Activated T-helper 2 cell treated with anti-CD3 and anti-CD28 coated beads, Interferon-gamma antibody, Interleukin-2, Interleukin-4, amounts not matched to agents 10 μg/mL and 5 μg/mL and 100 μg/mL, durations not matched to agents 14 hours and 24 hours and 36 hours (primary cell): ENCODE measurements around the gene USP32. TPM values are rescaled to one million over a fixed set of nuclear protein-coding genes. Genes with fewer than 3 reads are reported as not detected.
A peak's percentile ranks its signal among the peaks of the same experiment; 100 is the strongest.
"Not testable (repeated sequence)": the region's sequence is repeated elsewhere in the genome, so short reads cannot be mapped to it uniquely, and the experiment has no call there.

Experiments
- DNase-seq: peaks from one replicate; pipeline ENCODE4 v3.0.0; 2021; ENCODE audit warnings: low spot score
- H3K27ac Mint-ChIP-seq: one replicate; pipeline ENCODE4 v1.8.0; 2021; ENCODE audit warnings: mixed read lengths
- H3K27me3 Mint-ChIP-seq: one replicate; pipeline ENCODE4 v1.8.0; 2021; ENCODE audit warnings: low read depth, mixed read lengths
- H3K36me3 Mint-ChIP-seq: one replicate; pipeline ENCODE4 v1.8.0; 2021; ENCODE audit warnings: low read depth, mixed read lengths
- H3K4me1 Mint-ChIP-seq: one replicate; pipeline ENCODE4 v1.8.0; 2021; ENCODE audit warnings: low read depth, mixed read lengths
- H3K4me3 Mint-ChIP-seq: one replicate; pipeline ENCODE4 v1.8.0; 2021; ENCODE audit warnings: low read depth, mild to moderate bottlenecking, moderate library complexity, mixed read lengths
- H3K9me3 Mint-ChIP-seq: one replicate; pipeline ENCODE4 v1.8.0; 2021; ENCODE audit warnings: mixed read lengths
- intact Hi-C: fragments of 100-400 bp; cut with micrococcal nuclease; formaldehyde crosslinking; loops from one replicate; pipeline ENCODE4 v1.15.1; 2023
- total RNA-seq: library from RNA; stranded (reverse); gene quantifications from 2 replicates; pipeline ENCODE4 v1.2.3, GENCODE V29; 2022

Gene USP32
- total RNA-seq, 1 donor from 2014 or later = 31.9 TPM

GRCh38 chr17:60381958-60382357 lies 10.0 kb downstream of the USP32 start:
- H3K4me1 Mint-ChIP-seq = peaks cover 29% of the 10 kb centered on the region
- no peak for DNase-seq
- H3K27ac Mint-ChIP-seq = no peak overlapping the region
- H3K4me3 Mint-ChIP-seq = no peak overlapping the region
- H3K9me3 Mint-ChIP-seq = no peaks in the 10 kb centered on the region
- H3K27me3 Mint-ChIP-seq = no peaks in the 10 kb centered on the region
- peaks cover 22% of the 10 kb centered on the region for H3K36me3 Mint-ChIP-seq
- intact Hi-C loops = no loop called here

- H3K9me3 Mint-ChIP-seq, intact Hi-C loops, H3K27ac Mint-ChIP-seq, DNase-seq, H3K27me3 Mint-ChIP-seq, H3K4me3 Mint-ChIP-seq: not testable (repeated sequence)
- Mint-ChIP-seq H3K36me3 (peaks cover 20% of the 10 kb centered on the region), H3K4me1 (peaks cover 16% of the 10 kb centered on the region)
Measured at GRCh38 chr17:60379461-60379860, 12.5 kb downstream of the USP32 start.

DNA sequence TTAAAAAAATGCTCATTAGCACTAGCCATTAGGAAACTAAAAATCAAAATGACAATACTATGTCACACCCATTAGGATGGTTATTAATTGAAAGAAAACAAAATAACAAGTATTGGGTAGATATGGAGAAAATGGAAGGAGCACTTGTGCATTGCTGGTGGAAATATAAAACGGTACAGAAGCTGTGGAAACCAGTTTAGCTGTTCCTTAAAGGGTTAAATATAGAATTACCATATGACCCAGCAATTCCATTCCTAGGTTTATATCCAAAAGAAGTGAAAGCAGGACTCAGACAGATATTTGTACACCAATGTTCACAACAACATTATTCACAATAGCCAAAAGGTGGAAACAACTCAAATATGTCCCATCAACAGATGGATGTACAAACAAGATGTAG lies 13.7 kb downstream of the USP32 start:
- peaks cover 20% of the 10 kb centered on the region for H3K36me3 Mint-ChIP-seq
- H3K4me3 Mint-ChIP-seq, intact Hi-C loops, H3K27ac Mint-ChIP-seq, DNase-seq, H3K9me3 Mint-ChIP-seq, H3K27me3 Mint-ChIP-seq, H3K4me1 Mint-ChIP-seq: not testable (repeated sequence)

DNA sequence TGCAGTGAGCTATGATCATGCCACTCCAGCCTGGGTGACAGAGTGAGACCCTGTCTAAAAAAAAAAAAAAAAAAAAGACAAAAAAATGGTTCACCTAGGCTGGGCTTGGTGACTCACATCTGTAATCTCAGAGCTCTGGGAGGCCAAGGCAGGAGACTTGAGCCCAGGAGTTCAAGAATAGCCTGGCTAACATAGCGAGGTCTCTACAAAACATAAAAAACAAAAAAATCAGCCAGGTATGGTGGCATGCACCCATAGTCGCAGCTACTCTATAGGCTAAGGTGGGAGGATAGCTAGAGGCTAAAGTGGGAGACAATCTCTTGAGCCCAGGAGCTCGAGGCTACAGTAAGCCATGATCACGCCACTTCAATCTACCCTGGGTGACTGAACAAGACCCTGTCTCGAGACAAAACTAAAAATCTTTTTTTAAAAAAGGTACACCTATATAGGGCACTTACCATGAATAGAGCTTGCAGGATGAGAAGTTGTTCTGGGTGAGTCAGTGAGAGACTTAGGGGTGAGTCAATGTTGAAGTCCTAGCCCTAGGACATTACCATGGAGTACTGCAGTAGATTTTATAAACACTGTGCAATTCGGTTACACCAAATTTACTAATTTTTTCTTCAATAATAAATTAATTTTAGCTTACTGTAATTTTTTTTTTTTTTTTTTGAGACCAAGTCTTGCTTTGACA lies 19.0 kb downstream of the USP32 start:
- DNase-seq = no peak
- no peaks in the 10 kb centered on the region for H3K27me3 Mint-ChIP-seq
- H3K36me3 Mint-ChIP-seq = peaks cover 6% of the 10 kb centered on the region
- intact Hi-C loops = no loop called here
- H3K9me3 Mint-ChIP-seq = no peaks in the 10 kb centered on the region
- H3K4me1 Mint-ChIP-seq = peaks cover 22% of the 10 kb centered on the region
- no peak overlapping the region for H3K4me3 Mint-ChIP-seq
- no peak overlapping the region for H3K27ac Mint-ChIP-seq

DNA sequence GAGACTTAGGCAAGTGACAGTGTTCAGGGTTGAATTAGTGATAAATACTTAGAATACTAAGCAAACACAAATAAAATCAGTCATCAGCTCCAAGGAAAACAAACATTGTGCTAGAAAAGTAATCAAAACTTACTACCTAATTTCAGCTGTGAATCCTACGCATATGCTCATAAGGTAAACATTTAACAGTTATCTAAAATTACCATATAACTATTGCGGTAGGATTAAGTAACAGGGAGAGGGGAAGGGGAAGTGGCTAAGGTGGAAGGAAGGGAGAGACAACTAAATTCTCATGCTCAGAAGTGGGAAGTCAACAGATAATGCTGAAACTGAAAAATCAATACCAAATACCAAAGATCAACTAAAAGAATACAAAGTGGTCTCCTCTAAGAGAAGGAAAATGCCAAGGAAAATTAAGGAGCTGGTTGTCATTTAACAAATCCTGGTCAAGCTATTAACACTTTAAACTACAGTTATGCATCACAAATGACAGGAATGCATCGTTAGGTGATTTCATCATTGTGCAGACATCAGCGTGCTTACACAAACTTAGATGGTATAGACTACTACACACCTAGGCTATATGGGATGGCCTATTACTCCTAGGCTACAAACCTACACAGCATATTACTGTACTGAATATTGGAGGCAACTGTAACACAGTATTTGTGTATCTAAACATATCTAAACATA lies 20.0 kb downstream of the USP32 start:
- Mint-ChIP-seq H3K4me3 (no peak overlapping the region), H3K9me3 (no peaks in the 10 kb centered on the region), H3K4me1 (peaks cover 22% of the 10 kb centered on the region), H3K27me3 (no peaks in the 10 kb centered on the region), H3K36me3 (peaks cover 6% of the 10 kb centered on the region), H3K27ac (no peak overlapping the region)
- no peak for DNase-seq
- intact Hi-C loops = no loop called here

DNA sequence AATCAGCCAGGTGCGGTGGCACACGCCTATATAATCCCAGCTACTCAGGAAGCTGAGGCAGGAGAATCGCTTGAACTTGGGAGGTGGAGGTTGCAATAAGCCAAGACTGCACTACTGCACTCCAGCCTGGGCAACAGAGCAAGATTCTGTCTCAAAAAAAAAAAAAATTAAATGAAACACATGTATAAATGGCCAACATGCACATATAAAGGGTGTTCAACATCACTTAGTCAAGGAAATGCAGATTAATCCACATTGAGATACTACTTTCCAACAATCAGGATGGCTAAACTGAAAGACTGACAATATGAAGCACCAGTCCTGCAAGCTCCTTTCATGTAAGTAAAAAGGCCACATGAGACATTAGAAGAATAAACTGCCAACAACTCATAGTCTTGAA lies 20.5 kb downstream of the USP32 start:
- Mint-ChIP-seq H3K27ac (no peak overlapping the region), H3K27me3 (no peaks in the 10 kb centered on the region), H3K4me3 (no peak overlapping the region), H3K9me3 (no peaks in the 10 kb centered on the region), H3K36me3 (peaks cover 3% of the 10 kb centered on the region), H3K4me1 (peaks cover 22% of the 10 kb centered on the region)
- DNase-seq = no peak
- intact Hi-C loops = no loop called here

DNA sequence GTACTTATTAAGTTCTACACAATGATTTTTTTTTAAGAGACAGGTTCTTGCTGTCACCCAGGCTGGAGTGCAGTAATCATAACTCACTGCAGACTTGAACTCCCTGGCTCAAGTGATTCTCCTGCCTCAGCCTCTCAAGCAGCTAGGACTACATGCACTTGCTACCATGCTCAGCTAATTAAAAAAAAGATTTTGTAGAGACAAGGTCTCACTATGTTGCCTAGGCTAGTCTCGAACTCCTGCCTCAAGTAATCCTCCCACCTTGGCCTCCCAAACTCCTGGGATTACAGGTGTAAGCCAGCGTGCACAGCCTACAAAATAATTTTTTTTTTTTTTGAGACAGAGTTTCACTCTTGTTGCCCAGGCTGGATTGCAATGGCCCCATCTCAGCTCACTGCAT lies 22.2 kb downstream of the USP32 start:
- Mint-ChIP-seq H3K27ac (no peak overlapping the region), H3K27me3 (no peaks in the 10 kb centered on the region), H3K36me3 (peaks cover 3% of the 10 kb centered on the region), H3K4me1 (peaks cover 20% of the 10 kb centered on the region), H3K4me3 (no peak overlapping the region), H3K9me3 (no peaks in the 10 kb centered on the region)
- intact Hi-C loops = no loop called here
- no peak for DNase-seq

- no peak for DNase-seq
- H3K9me3 Mint-ChIP-seq = no peaks in the 10 kb centered on the region
- H3K4me3 Mint-ChIP-seq = no peak overlapping the region
- H3K4me1 Mint-ChIP-seq = peaks cover 4% of the 10 kb centered on the region
- H3K27ac Mint-ChIP-seq = no peak overlapping the region
- H3K36me3 Mint-ChIP-seq = no peaks in the 10 kb centered on the region
- no peaks in the 10 kb centered on the region for H3K27me3 Mint-ChIP-seq
- intact Hi-C loops = no loop called here
Measured at GRCh38 chr17:60363700-60364405, 28.1 kb downstream of the USP32 start.

GRCh38 chr17:60362329-60362728 lies 29.6 kb downstream of the USP32 start:
- intact Hi-C loops = no loop called here
- H3K9me3 Mint-ChIP-seq = no peaks in the 10 kb centered on the region
- H3K27me3 Mint-ChIP-seq = no peaks in the 10 kb centered on the region
- no peak overlapping the region for H3K27ac Mint-ChIP-seq
- no peaks in the 10 kb centered on the region for H3K36me3 Mint-ChIP-seq
- DNase-seq = no peak
- H3K4me3 Mint-ChIP-seq = no peak overlapping the region
- H3K4me1 Mint-ChIP-seq = peaks cover 11% of the 10 kb centered on the region

DNA sequence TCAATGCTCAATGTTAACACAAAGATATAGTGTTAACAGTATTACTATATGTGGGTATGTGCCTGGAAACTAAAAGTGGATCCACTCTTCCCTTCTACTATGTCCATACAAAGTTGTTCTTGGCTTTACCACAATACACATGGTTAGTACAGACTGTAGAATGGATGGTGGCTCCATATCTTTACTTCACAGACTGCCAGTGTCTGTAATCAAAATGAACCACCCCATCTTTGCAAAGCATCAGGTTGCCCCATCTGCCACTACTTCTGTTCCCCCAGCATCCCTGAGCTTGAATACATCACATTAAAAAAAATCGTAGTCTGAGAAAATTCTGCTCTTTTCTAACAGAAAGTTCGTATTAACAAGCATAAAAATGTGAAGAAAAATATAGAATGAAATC lies 30.0 kb downstream of the USP32 start:
- intact Hi-C loops = no loop called here
- peaks cover under 1% of the 10 kb centered on the region for H3K9me3 Mint-ChIP-seq

GRCh38 chr17:60359415-60359814 lies 32.5 kb downstream of the USP32 start:
- peaks cover 8% of the 10 kb centered on the region for H3K36me3 Mint-ChIP-seq
- intact Hi-C loops = no loop called here
- no peak for DNase-seq
- peak overlapping the region; percentile 17 for H3K27ac Mint-ChIP-seq
- H3K4me3 Mint-ChIP-seq = no peak overlapping the region
- peaks cover 34% of the 10 kb centered on the region for H3K4me1 Mint-ChIP-seq
- peaks cover 8% of the 10 kb centered on the region for H3K9me3 Mint-ChIP-seq
- no peaks in the 10 kb centered on the region for H3K27me3 Mint-ChIP-seq

More for the DNA sequence above, 30.0 kb downstream of the USP32 start:
- Mint-ChIP-seq H3K27ac (no peak overlapping the region), H3K4me1 (peaks cover 13% of the 10 kb centered on the region), H3K36me3 (peaks cover under 1% of the 10 kb centered on the region), H3K4me3 (no peak overlapping the region), H3K27me3 (no peaks in the 10 kb centered on the region)
- no peak for DNase-seq

DNA sequence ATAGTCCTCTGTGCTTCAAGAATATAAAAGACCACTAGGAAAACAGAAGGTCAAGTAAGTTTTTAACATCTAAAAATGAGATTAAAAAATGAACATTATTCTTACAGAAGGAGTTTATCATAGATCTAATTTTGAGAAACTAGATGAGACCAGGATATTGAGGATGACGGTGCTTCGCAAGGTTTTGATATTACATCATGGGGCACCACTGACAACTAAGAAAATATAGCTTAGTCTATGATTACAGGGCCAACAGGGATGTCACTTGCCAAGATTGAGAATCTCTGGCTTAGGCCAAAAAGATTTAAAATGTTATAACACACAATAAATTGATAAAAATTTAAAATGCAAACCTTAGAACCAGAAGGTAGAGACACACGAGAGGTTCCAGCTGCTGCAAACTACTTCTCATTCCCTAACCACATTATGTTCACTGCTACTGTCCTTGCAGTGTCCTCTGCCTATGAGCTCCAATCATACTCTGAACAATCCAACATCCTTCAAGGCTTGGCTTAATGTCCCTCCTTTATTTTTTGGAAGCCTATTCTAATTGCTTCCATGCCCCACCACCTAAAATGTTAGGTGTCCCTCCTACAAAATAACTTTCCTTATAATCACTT lies 33.2 kb downstream of the USP32 start:
- Mint-ChIP-seq H3K36me3 (peaks cover 8% of the 10 kb centered on the region), H3K4me3 (no peak overlapping the region), H3K9me3 (peaks cover 8% of the 10 kb centered on the region), H3K27me3 (no peaks in the 10 kb centered on the region), H3K4me1 (peaks cover 37% of the 10 kb centered on the region), H3K27ac (peak overlapping the region; percentile 17)
- no peak for DNase-seq
- intact Hi-C loops = no loop called here

DNA sequence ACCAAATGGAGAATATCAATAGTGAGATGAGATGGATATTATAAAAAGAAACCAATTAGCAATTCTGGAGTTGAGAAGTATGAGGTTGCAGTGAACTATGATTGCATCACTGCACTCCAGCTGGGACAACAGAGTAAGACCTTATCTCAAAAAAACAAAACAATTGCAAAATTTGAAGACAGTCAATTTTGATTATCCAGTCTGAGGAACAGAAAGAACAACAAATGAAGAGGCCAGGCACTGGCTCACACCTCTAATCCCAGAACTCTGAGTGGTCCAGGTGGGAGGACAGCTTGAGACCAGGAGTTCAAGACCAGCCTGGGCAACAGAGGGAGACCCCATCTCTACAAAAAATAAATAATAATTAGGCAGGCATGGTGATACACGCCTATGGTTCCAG lies 35.0 kb downstream of the USP32 start:
- H3K4me1 Mint-ChIP-seq = peaks cover 41% of the 10 kb centered on the region
- H3K36me3 Mint-ChIP-seq = peaks cover 11% of the 10 kb centered on the region
- H3K27ac Mint-ChIP-seq = no peak overlapping the region
- peaks cover 8% of the 10 kb centered on the region for H3K9me3 Mint-ChIP-seq
- H3K4me3 Mint-ChIP-seq = no peak overlapping the region
- intact Hi-C loops = no loop called here
- H3K27me3 Mint-ChIP-seq = no peaks in the 10 kb centered on the region
- DNase-seq = no peak
